NCI-H345 treated with DMSO at 0.1 percent for 48 hours (cell line): ENCODE results near the gene IFNG-AS1.

Experiments used
- DNase-seq: peaks from one replicate; lab custom pipeline; 2025; ENCODE audit not compliant: unreplicated experiment; lab: John Stamatoyannopoulos, UW

IFNG-AS1 gene

GRCh38 chr12:68036642-68037041, 47.4 kb downstream of the IFNG-AS1 start:
- DNase-seq, result no peak

- no peak for DNase-seq
Measured at GRCh38 chr12:68037616-68038255, 48.5 kb downstream of the IFNG-AS1 start.

GRCh38 chr12:68038650-68039049, 49.4 kb downstream of the IFNG-AS1 start:
- DNase-seq, result no peak

- DNase-seq, result peak; percentile 55
Measured at GRCh38 chr12:68040450-68041075, 51.3 kb downstream of the IFNG-AS1 start.

- DNase-seq, result no peak
Measured at GRCh38 chr12:68042212-68042699, 53.0 kb downstream of the IFNG-AS1 start.

- no peak for DNase-seq
Measured at GRCh38 chr12:68043435-68043834, 54.2 kb downstream of the IFNG-AS1 start.

GRCh38 chr12:68048648-68049297, 59.5 kb downstream of the IFNG-AS1 start:
- DNase-seq, result no peak

GRCh38 chr12:68056300-68056699, 67.1 kb downstream of the IFNG-AS1 start:
- no peak for DNase-seq

GRCh38 chr12:68063900-68064590, 74.8 kb downstream of the IFNG-AS1 start:
- no peak for DNase-seq

- no peak for DNase-seq
Measured at GRCh38 chr12:68065163-68065562, 75.9 kb downstream of the IFNG-AS1 start.

GRCh38 chr12:68065687-68066086, 76.4 kb downstream of the IFNG-AS1 start:
- no peak for DNase-seq

- no peak for DNase-seq
Measured at GRCh38 chr12:68067762-68068376, 78.6 kb downstream of the IFNG-AS1 start.

- no peak for DNase-seq
Measured at GRCh38 chr12:68069275-68069674, 80.0 kb downstream of the IFNG-AS1 start.
